Urothelium cell line (cell line): ENCODE results near the gene PARL.

Experiments used
- DNase-seq: peaks from one replicate; pipeline ENCODE4 v3.0.0; 2011; ENCODE audit warnings: low spot score, mixed read lengths
- FAIRE-seq: peaks from 2 replicates; lab custom pipeline; 2011; peaks lifted over from hg19 to GRCh38; lab: Jason Lieb, UNC

PARL gene

GRCh38 chr3:183818706-183819624 lies 65.7 kb downstream of the PARL start:
- FAIRE-seq (no peak), DNase-seq (no peak)

DNA sequence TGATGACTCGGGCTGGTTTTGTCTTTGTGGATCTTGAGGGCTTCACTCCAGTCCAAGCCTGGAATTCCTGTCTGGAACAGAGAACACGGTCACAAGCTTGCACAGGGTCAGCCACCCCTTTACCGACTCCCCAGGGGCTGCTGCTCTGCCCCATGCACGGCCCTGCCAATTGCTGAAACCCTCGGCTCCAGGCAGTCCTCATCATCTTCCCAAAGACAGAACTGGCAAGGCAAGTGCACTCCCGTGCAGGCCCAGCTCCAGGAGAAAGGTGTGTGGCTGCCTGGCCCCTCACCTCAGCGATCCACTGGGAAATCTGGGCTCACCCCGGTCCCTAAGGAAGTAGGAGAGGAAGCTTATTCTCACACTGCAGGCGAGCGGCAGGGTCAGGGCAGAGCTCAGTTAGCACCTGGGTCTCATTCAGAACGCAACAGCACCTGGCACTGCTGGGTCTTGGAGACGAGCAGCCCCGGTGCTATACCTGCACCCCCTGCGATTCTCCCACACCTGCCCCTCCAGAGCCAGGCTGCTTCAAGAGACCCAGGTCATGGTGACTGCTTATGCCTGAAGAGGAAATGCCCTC lies 66.5 kb downstream of the PARL start:
- DNase-seq: no peak
- FAIRE-seq: no peak

DNA sequence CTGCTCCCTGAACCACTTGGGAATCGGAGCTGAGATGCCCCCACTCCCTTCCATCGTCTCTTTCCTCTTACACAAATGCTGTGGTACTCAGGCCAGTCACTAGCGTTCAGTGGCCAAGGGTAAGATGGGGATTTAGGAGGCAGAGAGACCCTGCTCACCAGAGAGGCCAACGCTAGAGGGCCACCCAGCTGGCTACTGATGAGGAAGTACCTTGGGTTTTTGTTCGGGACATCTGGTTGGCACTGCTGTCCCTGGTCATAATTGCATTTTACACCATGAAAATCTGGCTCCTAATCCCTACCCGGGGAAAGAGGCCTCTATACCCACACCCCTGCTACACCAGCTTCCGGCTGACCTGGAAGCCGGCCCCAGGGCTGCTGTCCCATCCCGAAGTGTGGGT lies 67.0 kb downstream of the PARL start:
- no peak for FAIRE-seq
- DNase-seq: no peak

- FAIRE-seq (no peak), DNase-seq (no peak)
Observed at GRCh38 chr3:183816681-183817510, 67.8 kb downstream of the PARL start.

GRCh38 chr3:183815951-183816475 lies 68.7 kb downstream of the PARL start:
- DNase-seq: no peak
- FAIRE-seq: no peak

DNA sequence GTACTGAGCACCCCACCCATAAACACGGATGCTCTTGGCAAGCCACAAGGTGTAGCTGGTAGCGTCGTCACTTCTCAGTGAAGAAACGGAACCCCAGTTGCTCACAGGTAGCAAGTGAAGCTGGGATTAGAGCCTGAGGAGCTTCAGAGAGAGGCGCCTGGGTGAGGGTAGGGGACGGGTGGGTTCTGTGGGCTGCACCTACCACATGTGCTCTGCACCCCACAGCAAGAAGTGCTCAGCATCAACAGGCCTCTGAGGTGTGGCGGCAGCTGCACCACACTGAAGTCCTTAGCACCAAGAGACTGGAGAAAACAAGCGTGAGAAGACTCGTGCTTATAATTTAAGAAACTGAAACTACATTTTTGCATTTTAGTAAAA lies 69.1 kb downstream of the PARL start:
- DNase-seq: no peak
- no peak for FAIRE-seq

GRCh38 chr3:183814240-183814639 lies 70.4 kb downstream of the PARL start:
- FAIRE-seq: no peak
- DNase-seq: no peak

DNA sequence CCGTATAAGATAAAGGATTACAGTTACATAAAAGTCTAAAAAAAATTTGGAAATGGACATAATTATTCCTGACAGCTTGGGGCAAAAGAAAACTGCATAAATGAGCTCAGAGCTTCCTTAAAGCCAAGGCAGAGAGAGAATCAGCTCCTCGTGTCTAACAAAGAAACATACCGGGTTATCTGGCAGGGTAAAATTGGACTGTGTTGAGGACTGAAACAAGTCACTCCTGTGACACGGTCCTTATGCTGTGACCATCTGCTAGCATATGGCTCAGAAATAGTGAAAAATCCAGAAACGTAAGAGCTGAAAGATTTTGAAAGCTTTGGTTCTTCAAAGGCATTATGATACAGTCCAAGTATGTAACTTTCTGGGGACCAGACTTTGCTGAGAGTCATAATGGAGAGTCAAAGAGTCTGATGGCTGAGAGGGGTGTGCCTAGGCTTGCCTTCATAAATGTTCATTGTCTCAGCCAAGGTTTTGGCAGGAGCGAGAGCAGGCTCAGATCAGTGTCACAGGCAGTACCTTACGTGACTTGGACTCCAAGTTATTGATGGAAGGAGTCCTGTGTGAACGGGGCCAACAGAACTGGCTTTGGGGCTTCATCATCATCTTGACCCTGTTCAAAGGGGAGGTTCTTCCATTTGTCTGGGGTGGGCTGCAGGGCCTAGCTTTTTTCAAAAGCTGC lies 71.8 kb downstream of the PARL start:
- DNase-seq (no peak), FAIRE-seq (no peak)

- FAIRE-seq (no peak), DNase-seq (no peak)
Observed at GRCh38 chr3:183811638-183812037, 73.0 kb downstream of the PARL start.

DNA sequence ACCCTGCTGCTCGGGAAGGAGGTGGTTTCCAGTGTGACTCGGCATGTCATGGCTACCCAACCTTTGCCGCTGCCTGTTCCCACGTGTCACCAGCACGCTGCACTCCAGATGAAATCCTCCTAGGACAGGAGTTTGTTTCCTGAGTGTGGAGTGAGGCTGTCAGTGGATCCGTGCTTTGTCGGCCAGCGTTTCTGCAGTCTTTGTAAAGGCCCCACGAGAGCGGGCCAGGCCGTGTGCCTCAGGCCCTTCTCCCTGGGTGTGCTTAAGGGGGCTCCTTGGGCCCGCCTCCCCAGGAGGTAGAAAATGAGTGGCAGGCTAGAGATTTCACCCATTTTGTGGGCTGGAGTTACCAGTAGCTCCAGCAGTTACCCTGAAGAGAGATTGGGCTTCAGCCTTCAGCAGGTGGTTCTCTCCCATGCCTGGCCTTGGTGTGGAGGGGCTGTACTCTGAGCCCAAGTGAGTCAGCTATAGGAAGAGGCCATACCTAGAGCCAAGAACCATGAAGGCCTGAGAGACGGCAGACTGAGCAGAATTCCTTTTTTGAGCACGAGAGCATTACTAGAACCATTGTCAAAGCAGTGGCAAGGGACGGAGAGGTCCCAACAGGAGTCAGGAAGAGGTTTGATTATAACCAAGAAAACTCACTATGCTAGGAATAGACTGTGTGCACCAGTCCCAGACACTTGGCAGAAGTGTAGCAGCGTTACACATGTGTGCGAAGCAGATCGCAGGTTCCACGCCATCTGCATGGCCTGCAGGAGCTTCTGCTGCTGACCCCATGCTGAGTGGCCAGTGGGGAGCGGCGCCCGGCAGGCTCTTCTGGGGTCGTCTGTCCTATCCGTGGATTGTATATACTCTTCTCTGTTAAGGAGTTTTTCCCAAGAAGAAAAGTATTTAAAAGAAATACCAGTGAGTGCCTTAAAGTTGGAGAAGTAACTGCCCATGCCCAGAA lies 73.8 kb downstream of the PARL start:
- DNase-seq (no peak), FAIRE-seq (no peak)

DNA sequence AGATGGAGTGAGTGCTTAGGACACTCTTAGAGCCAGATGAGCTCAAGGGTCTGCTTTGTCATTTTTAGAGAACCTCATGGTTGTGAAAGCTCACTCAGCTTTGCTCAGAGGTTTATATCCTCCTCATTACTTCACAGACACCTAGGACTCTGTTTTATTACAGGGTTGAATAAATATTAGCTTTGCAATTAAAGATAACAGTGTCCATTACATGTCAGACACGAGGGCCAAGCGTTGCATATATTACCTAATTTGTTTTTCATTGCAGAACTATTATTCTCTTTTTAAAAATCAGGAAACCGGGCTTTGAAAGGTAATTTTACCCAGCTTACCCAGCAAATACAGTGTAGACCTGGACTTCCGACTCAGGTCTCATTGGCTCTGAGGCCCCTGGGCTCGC lies 75.4 kb downstream of the PARL start:
- DNase-seq (no peak), FAIRE-seq (no peak)

GRCh38 chr3:183808355-183808754 lies 76.3 kb downstream of the PARL start:
- FAIRE-seq (no peak), DNase-seq (no peak)

GRCh38 chr3:183807881-183808280 lies 76.8 kb downstream of the PARL start:
- no peak for FAIRE-seq

DNA sequence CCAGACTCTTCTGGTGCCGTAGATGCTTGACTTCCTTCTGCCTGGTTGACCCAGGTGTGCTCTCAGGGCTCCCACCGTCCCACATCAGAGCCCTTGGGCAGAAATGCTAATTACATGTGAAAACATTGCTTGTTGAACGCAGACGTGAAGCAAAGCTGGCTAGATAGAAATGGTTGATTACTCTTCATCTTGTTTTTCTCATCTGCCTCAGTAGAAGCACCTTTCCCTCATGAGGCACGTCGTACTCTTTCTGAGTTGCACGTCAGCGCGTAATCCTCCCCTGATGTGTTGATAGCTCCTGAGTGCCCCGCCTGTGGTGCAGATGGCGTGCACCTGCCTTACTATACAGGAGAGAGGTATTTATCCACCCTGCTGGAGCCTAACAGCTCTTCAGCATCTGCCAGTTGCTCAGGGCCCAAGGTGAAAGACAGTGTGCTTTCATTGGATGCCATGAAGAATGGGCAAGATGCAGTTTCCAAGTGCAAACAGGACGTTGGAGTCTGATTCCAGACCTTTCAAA lies 77.4 kb downstream of the PARL start:
- DNase-seq (no peak), FAIRE-seq (no peak)

More at GRCh38 chr3:183807881-183808280, 76.8 kb downstream of the PARL start:
- DNase-seq: no peak

DNA sequence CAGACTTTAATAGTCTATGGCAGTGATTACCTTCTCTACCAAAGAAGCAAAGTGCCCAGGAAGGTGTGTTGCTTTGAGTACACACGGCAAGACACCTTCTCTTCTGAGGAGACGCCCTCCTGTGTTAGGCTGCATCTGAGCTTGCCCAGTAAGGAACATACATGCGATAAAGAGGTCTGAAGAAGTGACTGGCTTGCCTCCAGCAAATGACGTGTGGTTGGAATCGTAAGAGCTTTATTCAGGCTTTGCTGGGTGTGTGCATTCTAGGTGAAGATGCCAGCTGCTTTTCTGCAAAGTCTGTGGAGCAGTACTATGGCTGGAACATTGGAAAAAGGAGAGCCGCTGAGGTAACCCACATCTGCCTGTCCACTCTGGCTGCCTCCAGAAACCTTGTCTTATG lies 81.7 kb downstream of the PARL start:
- no peak for FAIRE-seq

GRCh38 chr3:183801601-183802000 lies 83.1 kb downstream of the PARL start:
- DNase-seq: no peak
- FAIRE-seq: no peak

More for the DNA sequence above, 81.7 kb downstream of the PARL start:
- DNase-seq: no peak

DNA sequence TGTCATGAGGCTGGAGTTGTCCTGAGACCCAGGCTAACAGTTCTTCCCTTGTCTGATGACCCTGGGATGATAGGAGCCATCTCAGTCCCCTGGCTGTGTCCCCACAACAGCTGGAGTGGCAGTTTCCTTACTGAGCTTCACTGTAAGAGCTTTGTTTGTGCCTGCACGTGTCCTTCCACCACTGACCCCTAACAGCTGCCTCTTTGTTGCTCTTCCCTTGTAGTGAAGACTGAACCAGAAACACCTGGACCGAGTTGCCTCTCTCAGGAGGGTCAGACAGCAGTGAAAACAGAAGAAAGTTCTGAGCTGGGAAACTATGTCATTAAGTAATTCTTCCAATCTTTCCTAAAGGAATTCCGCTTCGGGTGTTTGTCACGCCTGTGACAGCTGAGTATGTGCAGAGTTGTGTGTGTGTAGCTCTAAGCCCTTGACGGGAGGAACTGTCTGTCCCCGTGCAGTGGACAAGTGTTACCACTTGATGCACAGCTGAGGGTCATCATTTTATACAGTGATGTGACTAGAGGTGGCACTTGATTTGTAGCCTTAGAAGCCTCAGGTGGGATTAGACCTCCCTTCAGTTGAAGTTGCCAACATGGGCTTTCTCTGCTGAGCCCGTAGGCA lies 84.3 kb downstream of the PARL start:
- FAIRE-seq (no peak), DNase-seq (no peak)

DNA sequence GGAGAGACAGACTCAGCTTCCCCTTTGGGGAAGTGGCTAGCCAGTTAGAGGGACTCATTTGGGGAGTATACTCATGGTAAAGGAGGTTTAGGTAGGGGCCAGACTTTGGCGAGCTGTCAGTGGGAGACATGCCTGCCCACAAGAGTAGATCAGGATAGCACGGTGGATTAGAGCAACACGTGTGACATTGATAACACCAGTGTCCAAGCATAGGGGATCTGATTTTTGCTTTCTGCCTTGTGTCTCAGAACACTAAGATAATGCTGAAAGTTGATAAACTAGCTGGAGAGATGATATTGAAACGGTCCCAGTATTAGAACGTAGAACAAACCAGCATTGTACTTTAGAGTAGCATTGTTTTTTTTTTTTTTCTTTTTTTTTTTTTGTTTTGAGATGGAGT lies 85.2 kb downstream of the PARL start:
- no peak for FAIRE-seq

DNA sequence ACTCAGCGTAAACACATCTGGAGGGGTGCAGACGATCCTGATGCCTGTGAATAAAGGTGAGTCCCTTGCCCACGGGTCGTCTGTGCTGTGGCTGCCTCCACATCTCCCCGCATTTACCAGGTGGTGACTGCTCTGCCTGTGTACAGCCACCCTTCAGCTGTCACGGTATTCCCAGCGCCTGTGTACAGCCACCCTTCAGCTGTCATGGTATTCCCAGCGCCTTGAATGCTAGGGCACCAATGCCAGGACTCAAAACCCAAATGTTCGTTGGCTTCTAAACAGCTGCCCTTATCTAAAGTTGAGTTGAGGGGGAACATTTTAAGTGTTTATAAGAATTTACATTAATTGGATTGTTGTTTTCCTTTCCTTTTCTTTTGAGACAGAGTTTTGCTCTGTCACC lies 86.7 kb downstream of the PARL start:
- FAIRE-seq (no peak), DNase-seq (no peak)

More for the DNA sequence above, 85.2 kb downstream of the PARL start:
- DNase-seq: no peak
